ENCODE results near the gene PALLD.

DNA sequence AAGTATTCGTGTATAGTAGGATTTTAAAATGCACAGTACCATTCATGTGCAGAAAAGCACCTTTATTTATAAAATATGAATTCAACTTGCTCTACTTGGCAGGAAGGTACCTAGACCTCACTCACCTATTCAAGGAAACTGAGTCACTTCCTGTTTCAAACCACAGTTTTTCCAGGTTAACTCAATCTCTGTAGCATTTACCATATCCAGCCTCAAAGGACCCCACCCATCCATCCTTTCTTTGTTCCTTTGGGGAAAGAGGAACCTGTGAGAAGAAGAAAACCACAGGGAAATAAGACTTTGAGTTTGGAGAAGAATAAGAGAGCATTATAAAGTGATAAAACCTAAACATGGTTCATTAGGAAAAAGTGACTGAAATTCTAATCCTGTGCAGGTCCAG is 262.5 kb downstream of the PALLD start:
- TF ChIP-seq POLR2A (IDR thresholded peaks at IDR 0.05) (no peak), CTCF (IDR thresholded peaks at IDR 0.05) (no peak), EP300 (IDR thresholded peaks at IDR 0.05) (no peak), POLR2AphosphoS5 (IDR thresholded peaks at IDR 0.05) (no peak)

Data from gastroesophageal sphincter (tissue), 3 donors.